GM23248 (cell line): Measurements from ENCODE around the gene FER. TPM values are rescaled to one million over a fixed set of nuclear protein-coding genes. Genes with fewer than 3 reads are reported as not detected.
"Not testable (repeated sequence)": the region's sequence is repeated elsewhere in the genome, so short reads cannot be mapped to it uniquely, and the experiment has no call there.

ENCODE experiments used
- DNase-seq: peaks from one replicate; pipeline ENCODE4 v3.0.0-alpha.2; 2015
- H2AFZ ChIP-seq: fragments of 200-600 bp; sonication (generic); 2 replicates; pipeline ENCODE4 v1.6.1; 2016; ENCODE audit warnings: antibody characterized with exemption
- H3F3A ChIP-seq: fragments of 200-600 bp; sonication (generic); 2 replicates; pipeline ENCODE4 v1.6.1; 2016; ENCODE audit warnings: mild to moderate bottlenecking, antibody characterized with exemption, mixed run types; ENCODE audit not compliant: insufficient read depth
- H3K27ac ChIP-seq: fragments of 200-600 bp; sonication (generic); 2 replicates; pipeline ENCODE4 v1.5.1; 2016; ENCODE audit warnings: mild to moderate bottlenecking
- H3K27me3 ChIP-seq: fragments of 200-600 bp; sonication (generic); replicated peaks from 2 replicates; pipeline ENCODE4 v1.6.1; 2016; ENCODE audit warnings: mild to moderate bottlenecking; ENCODE audit not compliant: insufficient read depth
- H3K36me3 ChIP-seq: fragments of 200-600 bp; sonication (generic); 2 replicates; pipeline ENCODE4 v1.6.1; 2016; ENCODE audit warnings: low read depth, mild to moderate bottlenecking
- H3K4me1 ChIP-seq: fragments of 200-600 bp; sonication (generic); 2 replicates; pipeline ENCODE4 v1.6.1; 2016; ENCODE audit warnings: mild to moderate bottlenecking; ENCODE audit not compliant: insufficient read depth
- H3K4me2 ChIP-seq: fragments of 200-600 bp; sonication (generic); one replicate; pipeline ENCODE4 v1.6.1; 2016; ENCODE audit warnings: mild to moderate bottlenecking; ENCODE audit not compliant: unreplicated experiment
- H3K4me3 ChIP-seq: fragments of 200-600 bp; sonication (generic); 2 replicates; pipeline ENCODE4 v1.5.1; 2016; ENCODE audit warnings: mild to moderate bottlenecking
- H3K79me2 ChIP-seq: fragments of 200-600 bp; sonication (generic); 2 replicates; pipeline ENCODE4 v1.6.1; 2016; ENCODE audit warnings: mild to moderate bottlenecking; ENCODE audit not compliant: insufficient read depth
- H3K9ac ChIP-seq: fragments of 200-600 bp; sonication (generic); 2 replicates; pipeline ENCODE4 v1.6.1; 2016; ENCODE audit warnings: mild to moderate bottlenecking
- H3K9me2 ChIP-seq: fragments of 200-600 bp; sonication (generic); 2 replicates; pipeline ENCODE4 v1.6.1; 2016; ENCODE audit warnings: mixed run types, mild to moderate bottlenecking, moderate library complexity; ENCODE audit not compliant: insufficient read depth
- H3K9me3 ChIP-seq: fragments of 200-600 bp; sonication (generic); one replicate; pipeline ENCODE4 v1.6.1; 2017; ENCODE audit warnings: low read depth
- H4K20me1 ChIP-seq: fragments of 200-600 bp; sonication (generic); 2 replicates; pipeline ENCODE4 v1.6.0; 2016; ENCODE audit not compliant: insufficient read depth
- EZH2 ChIP-seq: fragments of 200-600 bp; sonication (generic); IDR thresholded peaks from 2 replicates; pipeline ENCODE4 v1.6.1; 2018; ENCODE audit warnings: antibody characterized with exemption, mild to moderate bottlenecking; ENCODE audit not compliant: insufficient read depth, poor library complexity, severe bottlenecking
- EZH2phosphoT487 ChIP-seq: fragments of 200-600 bp; sonication (generic); IDR thresholded peaks from 2 replicates; pipeline ENCODE4 v1.6.1; 2018; ENCODE audit warnings: antibody characterized with exemption, moderate library complexity, mild to moderate bottlenecking, low read depth; ENCODE audit not compliant: insufficient read depth
- WGBS, 2 experiments: methylation state at CpG; one replicate each; pipeline ENCODE4 v1.1.6; 2015 to 2017; ENCODE audit warnings: low lambda C conversion rate in 2 of 2, low coverage in 1 of 2; ENCODE audit errors: missing lambda C conversion rate in 2 of 2; 5-methylcytosine and 5-hydroxymethylcytosine counted together
- in situ Hi-C: fragments of 300-500 bp; cut with MboI; formaldehyde crosslinking; loops from 2 replicates; pipeline ENCODE4 v1.15.0; 2020
- polyA plus RNA-seq: library from polyadenylated mRNA; unstranded; fragments of >200 nt; fragmentation: Nextera tagmentation; extraction: Ambion mirVana; gene quantifications from 2 replicates; pipeline ENCODE4 v1.2.1, GENCODE V29; 2016
- total RNA-seq: library from RNA; depleted of rRNA; stranded (reverse); fragments of >200 nt; shearing (Covaris generic); gene quantifications from 2 replicates; pipeline ENCODE4 v1.2.3, GENCODE V29; 2014

The FER gene
- total and polyA plus RNA-seq, 2 experiments from 2014 or later, result 16.6 to 24.9 TPM

DNA sequence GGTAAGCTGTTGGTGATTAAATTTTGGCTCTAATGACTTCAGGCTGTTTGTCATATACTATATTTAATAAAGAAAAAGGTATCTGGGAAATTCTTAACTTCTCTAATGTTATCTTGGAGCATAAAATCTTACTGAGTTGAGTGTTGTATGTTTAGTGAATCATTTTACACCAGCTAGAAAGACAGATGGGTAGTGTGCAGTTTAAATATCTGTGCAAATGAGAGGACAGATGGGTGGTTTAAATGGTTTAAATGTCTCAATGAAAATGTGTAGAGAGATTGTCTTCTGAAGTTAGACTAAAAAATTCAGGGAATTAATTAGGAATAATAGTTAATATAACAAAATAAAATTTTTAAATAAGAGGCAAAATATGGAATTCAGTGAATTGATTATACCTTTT lies 114.5 kb downstream of the FER start:
- Histone ChIP-seq H3F3A (no peaks in the 10 kb centered on the region), H3K27me3 (no peaks in the 10 kb centered on the region), H3K4me1 (peaks cover 13% of the 10 kb centered on the region), H3K9me2 (no peaks in the 10 kb centered on the region), H4K20me1 (no peaks in the 10 kb centered on the region), H2AFZ (no peak overlapping the region), H3K9me3 (no peaks in the 10 kb centered on the region), H3K79me2 (peaks cover 17% of the 10 kb centered on the region), H3K4me3 (no peak overlapping the region), H3K4me2 (no peak overlapping the region), H3K27ac (no peak overlapping the region), H3K36me3 (0 out of 2 replicates have a peak, but pooled peaks cover 11% of the 10 kb centered on the region), H3K9ac (no peak overlapping the region)
- no peak for DNase-seq
- in situ Hi-C loops, result no loop called here
- TF ChIP-seq EZH2phosphoT487 (no peak), EZH2 (no peak)

DNA sequence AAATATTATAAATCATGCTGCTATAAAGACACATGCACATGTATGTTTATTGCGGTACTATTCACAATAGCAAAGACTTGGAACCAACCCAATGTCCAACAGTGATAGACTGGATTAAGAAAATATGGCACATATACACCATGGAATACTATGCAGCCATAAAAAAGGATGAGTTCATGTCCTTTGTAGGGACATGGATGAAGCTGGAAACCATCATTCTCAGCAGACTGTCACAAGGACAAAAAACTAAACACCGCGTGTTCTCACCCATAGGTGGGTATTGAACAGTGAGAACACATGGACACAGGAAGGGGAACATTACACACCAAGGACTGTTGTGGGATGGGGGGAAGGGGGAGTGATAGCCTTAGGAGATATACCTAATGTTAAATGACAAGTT lies 118.4 kb downstream of the FER start:
- H3K9me2 ChIP-seq, H3K27ac ChIP-seq, H3K4me1 ChIP-seq, DNase-seq, in situ Hi-C loops, H3K4me2 ChIP-seq, H3K79me2 ChIP-seq, H3K9me3 ChIP-seq, H3F3A ChIP-seq, H3K9ac ChIP-seq, H3K4me3 ChIP-seq, H4K20me1 ChIP-seq, H3K27me3 ChIP-seq, H2AFZ ChIP-seq: not testable (repeated sequence)
- 100% methylated on average over 3 of the region's 3 CpGs for whole genome bisulfite sequencing, 2 experiments
- peaks cover 32% of the 10 kb centered on the region; the same call in 1 of the 2 replicates for H3K36me3 ChIP-seq

DNA sequence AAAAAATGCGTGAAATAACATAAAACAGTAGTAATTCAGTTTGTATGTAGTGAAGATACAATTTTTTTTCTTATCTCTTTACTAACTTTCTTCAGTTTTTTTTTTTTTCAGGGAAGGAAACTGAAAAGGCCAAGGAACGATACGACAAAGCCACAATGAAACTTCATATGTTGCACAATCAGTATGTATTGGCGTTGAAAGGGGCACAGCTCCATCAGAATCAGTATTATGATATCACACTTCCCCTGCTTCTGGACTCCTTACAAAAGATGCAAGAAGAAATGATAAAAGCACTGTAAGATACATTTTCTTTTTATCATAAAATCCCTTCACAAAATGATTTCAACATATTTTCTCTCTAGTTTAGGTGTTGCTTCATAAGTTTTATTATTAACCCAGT lies 120.0 kb downstream of the FER start:
- H3K27me3 ChIP-seq, result no peaks in the 10 kb centered on the region
- H3K9ac ChIP-seq, result no peak overlapping the region
- no peaks in the 10 kb centered on the region for H3K9me2 ChIP-seq
- no peak overlapping the region for H3K4me3 ChIP-seq
- H2AFZ ChIP-seq, result no peak overlapping the region
- H4K20me1 ChIP-seq, result no peaks in the 10 kb centered on the region
- H3K4me2 ChIP-seq, result no peak overlapping the region
- H3F3A ChIP-seq, result no peaks in the 10 kb centered on the region
- DNase-seq, result no peak
- TF ChIP-seq EZH2phosphoT487 (no peak), EZH2 (no peak)
- H3K79me2 ChIP-seq, result 0 out of 2 replicates have a peak, but pooled peaks cover 5% of the 10 kb centered on the region
- H3K9me3 ChIP-seq, result no peaks in the 10 kb centered on the region
- in situ Hi-C loops, result no loop called here
- H3K36me3 ChIP-seq, result peaks cover 32% of the 10 kb centered on the region; the same call in 1 of the 2 replicates
- no peak overlapping the region for H3K27ac ChIP-seq
- H3K4me1 ChIP-seq, result no peaks in the 10 kb centered on the region
- WGBS, 2 experiments, result 96 to 97% methylated on average over 4 of the region's 4 CpGs

DNA sequence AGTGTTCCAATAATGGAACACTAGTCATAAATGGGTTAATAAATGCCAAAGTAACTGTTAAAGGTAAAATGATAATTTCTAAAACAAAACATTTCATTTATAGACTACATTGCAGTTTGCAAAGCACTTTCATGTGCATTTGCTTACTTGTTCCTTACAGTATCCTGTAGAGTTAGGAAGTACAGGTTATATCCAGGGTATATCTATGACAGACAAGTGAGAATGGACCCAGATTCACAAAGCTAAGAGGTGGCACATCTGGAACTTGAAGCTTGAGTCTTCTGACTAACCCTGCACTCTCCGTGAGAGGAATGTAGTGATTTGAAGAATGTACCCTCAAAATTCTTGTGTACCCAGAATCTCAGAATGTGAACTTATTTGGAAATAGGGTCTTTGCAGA lies 121.4 kb downstream of the FER start:
- H3K9me3 ChIP-seq, result no peaks in the 10 kb centered on the region
- no peak overlapping the region for H3K9ac ChIP-seq
- 93 to 100% methylated on average over 1 of the region's 1 CpG for WGBS, 2 experiments
- H3K36me3 ChIP-seq, result peaks cover 29% of the 10 kb centered on the region; the same call in 1 of the 2 replicates
- H3K4me1 ChIP-seq, result peaks cover 12% of the 10 kb centered on the region
- H3K4me3 ChIP-seq, result no peak overlapping the region
- H3K27me3 ChIP-seq, result no peaks in the 10 kb centered on the region
- H3K27ac ChIP-seq, result no peak overlapping the region
- no peaks in the 10 kb centered on the region for H3K9me2 ChIP-seq
- in situ Hi-C loops, result no loop called here
- no peak for DNase-seq
- peaks cover 4% of the 10 kb centered on the region; the same call in 1 of the 2 replicates for H3F3A ChIP-seq
- H2AFZ ChIP-seq, result no peak overlapping the region
- no peak for TF ChIP-seq EZH2
- H4K20me1 ChIP-seq, result no peaks in the 10 kb centered on the region
- no peak overlapping the region for H3K4me2 ChIP-seq
- H3K79me2 ChIP-seq, result 0 out of 2 replicates have a peak, but pooled peaks cover 3% of the 10 kb centered on the region

DNA sequence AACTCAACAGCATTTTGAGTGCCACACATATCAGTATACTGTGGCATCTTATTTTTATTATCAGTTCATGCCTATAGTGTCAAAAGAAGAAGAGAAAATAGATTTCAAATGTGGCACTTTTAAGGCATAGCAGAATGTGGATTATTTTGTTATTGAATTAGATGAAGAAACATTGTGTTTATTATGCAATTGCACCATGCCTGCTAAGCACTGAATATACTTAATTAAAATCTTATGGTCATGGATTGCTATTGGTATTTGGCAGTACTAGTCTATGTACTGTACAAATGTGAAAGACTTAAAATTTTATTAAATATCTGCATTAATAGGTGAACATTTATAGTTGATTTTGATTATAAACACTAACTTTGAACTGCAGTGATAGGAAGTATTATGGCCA lies 128.8 kb downstream of the FER start:
- Histone ChIP-seq H3K27ac (no peak overlapping the region), H3K4me3 (no peak overlapping the region), H3K4me1 (peaks cover 15% of the 10 kb centered on the region), H3K9me3 (no peaks in the 10 kb centered on the region), H3F3A (peaks cover 6% of the 10 kb centered on the region; the same call in 1 of the 2 replicates), H2AFZ (no peak overlapping the region), H3K36me3 (no peaks in the 10 kb centered on the region), H3K79me2 (no peaks in the 10 kb centered on the region), H3K27me3 (no peaks in the 10 kb centered on the region), H3K9me2 (no peaks in the 10 kb centered on the region), H4K20me1 (no peaks in the 10 kb centered on the region), H3K9ac (no peak overlapping the region), H3K4me2 (no peak overlapping the region)
- DNase-seq, result no peak
- TF ChIP-seq EZH2phosphoT487 (no peak), EZH2 (no peak)
- in situ Hi-C loops, result no loop called here
